Pons (tissue), 1 donor: ENCODE results near the gene PDE6H.

Experiments used
- DNase-seq: peaks from one replicate; pipeline ENCODE4 v3.0.0-alpha.2; 2016; ENCODE audit warnings: low spot score

Gene PDE6H

GRCh38 chr12:14972816-14973215 lies at the start of gene PDE6H:
TSS of gene PDE6H (plus strand) at chr12:14973042. CDS start at chr12:14978013, 4,971 bp downstream.
- no peak for DNase-seq

DNA sequence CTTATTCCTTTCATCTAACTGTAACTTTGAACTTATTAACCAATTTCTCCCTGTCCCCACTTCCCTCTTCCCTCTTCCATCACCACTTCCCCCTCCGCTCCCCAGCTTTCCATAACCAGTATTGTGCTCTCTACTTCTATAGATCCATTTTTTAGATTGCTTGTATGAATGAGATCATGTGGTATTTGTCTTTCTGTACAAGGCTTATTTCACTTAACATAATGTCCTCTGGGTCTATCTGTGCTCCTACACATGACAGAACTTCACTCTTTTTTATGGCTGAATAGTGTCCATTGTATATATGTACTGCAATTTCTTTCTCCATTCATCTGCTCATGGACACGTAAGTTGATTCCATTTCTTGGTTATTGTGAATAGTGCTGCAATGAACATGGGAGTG lies 48.9 kb upstream of the PDE6H start:
- DNase-seq, result no peak

- DNase-seq, result no peak
Measured at GRCh38 chr12:14924541-14924940, 48.3 kb upstream of the PDE6H start.

GRCh38 chr12:14927267-14927666 lies 45.6 kb upstream of the PDE6H start:
- no peak for DNase-seq

- DNase-seq, result no peak
Measured at GRCh38 chr12:14928931-14929330, 43.9 kb upstream of the PDE6H start.

- no peak for DNase-seq
Measured at GRCh38 chr12:14930299-14930698, 42.5 kb upstream of the PDE6H start.

- no peak for DNase-seq
Measured at GRCh38 chr12:14931359-14931758, 41.5 kb upstream of the PDE6H start.

GRCh38 chr12:14931791-14932560 lies 40.9 kb upstream of the PDE6H start:
- DNase-seq, result no peak

DNA sequence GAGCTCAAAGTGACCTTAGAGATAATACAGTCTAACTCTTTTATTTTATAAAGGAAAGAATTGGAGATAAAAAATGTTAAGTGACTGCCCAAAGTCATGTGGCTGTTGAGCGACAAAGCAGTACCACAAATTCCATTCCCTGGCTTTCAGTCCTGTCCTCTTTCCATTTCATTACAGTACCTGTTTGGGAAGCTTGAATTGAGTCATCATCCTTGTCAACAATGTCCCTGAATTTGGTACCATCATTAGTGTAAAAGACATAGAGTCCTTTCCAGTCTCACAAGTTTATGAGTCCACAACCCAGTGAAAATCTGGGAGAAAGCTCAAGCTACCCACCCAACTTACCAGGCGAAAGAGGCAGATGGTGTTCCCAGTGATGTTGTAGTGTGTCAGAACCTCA lies 38.3 kb upstream of the PDE6H start:
- DNase-seq, result no peak

DNA sequence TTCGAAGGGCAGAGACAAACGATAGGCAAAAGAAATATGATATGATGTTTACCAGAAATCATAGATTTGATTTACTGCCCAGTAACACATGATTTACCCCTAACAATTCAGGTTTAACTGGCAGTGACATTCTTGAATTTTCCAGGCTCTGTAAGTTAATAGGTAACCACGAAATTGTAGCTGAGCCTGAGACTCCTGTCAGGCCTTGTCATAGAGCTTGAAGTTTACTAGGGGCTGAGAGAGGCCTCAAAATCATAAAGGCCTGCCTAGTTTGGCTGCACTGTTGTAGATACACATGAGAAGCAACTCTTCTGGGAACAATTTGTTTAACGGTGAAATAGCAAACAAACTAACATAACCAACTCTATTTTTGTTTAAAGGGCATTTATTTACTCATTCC lies 37.8 kb upstream of the PDE6H start:
- DNase-seq, result no peak

- no peak for DNase-seq
Measured at GRCh38 chr12:14936224-14936861, 36.5 kb upstream of the PDE6H start.

DNA sequence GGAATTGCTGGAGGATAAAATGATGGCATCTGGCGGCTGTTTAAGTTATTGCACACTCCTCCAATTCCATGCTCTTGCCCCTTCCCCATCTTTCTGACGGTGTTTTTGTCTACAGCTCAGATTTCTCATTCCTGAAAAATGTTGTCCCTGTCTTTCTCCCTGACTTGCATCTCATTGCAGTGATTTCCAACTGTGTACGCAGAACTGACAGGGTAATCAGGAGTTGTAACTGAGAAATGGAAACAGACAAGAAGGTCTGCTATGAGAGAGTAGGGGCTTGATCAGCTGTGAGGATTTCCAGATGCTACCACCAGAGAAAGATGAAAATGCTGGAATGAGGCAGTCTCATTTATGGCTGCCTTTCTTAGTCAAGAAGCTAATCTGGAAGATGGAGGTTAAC lies 35.8 kb upstream of the PDE6H start:
- no peak for DNase-seq

GRCh38 chr12:14937689-14938088 lies 35.2 kb upstream of the PDE6H start:
- no peak for DNase-seq

- no peak for DNase-seq
Measured at GRCh38 chr12:14938301-14938700, 34.5 kb upstream of the PDE6H start, which contains the start of gene ERP27. TSS of gene ERP27 (minus strand) at chr12:14938537. CDS start at chr12:14938508, 29 bp downstream.

- DNase-seq, result no peak
Measured at GRCh38 chr12:14941369-14941768, 31.5 kb upstream of the PDE6H start.

DNA sequence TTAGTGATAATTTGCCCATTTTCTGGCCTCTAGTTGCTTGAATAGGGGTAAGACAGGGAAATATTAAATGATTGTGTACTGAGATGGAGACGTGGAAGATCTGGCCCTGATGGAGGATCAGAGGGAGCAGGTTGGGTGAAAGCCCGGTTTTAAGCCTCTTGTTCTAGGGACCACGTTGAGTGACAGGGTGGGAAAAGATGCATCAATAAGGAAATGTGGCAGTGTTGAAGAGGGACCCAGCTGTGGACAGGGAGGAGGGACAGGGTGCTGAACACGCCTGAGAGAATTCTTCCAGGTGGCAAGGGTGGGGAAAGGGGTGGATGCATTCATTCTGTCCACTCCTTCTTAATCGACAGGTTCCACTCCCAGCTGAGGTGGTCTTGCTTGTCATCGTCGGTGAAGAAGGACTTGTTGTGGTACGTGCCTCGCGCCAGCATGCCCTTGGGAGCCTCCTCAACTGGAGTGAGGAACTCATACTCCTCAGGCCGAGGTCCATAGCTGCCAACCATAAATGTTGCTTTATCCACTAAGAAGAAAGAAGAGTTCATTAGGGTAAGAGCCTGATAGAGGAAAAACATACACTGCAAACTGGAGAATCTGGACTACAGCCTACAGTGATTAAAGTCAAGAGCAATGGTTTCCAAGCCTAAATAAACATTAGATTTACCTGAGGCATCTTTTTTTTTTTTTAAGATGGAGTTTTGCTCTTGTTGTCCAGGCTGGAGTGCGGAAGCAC lies 30.5 kb upstream of the PDE6H start:
- DNase-seq, result no peak

GRCh38 chr12:14946162-14946561 lies 26.7 kb upstream of the PDE6H start:
- no peak for DNase-seq

- no peak for DNase-seq
Measured at GRCh38 chr12:14946861-14947260, 26.0 kb upstream of the PDE6H start.

DNA sequence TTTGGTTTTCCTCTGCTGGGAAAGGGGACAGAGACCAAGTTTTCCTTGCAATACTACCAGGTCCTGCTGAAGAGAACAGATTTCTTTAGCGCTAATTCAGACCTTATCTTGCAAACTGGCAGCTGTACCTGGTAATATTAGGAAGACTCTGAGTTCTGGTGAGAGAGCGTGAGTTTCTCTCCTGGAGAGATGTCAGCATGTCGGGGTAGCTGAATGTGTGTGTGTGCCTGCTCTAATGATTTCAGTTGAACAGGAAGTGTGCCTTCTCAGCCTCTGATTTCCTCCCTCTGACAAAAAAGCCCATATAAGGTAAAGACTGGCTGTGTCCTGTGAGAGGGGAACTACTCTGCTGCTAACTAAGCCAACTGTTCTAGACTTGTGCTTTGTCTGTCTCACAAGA lies 24.2 kb upstream of the PDE6H start:
- peak; percentile 79 for DNase-seq

GRCh38 chr12:14949631-14950030 lies 23.2 kb upstream of the PDE6H start:
- no peak for DNase-seq

DNA sequence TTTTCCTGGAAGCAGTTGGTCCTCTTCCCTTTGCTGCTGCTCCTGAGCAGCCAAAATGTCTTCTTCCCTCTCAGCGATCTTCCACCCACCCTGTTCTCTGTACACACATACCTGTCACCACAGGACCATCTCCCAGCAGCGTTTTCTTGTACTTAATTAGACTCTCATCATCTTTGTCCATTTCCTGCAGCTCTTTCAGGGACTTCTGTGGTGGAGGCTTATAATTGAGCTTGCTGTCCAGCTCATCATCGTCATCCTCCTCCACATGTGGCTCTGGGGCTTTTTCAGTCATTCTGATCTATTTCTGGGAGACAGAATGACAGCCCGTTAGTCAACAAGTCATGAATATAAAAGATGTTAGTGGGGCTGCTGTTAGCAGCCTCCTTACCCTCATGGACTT lies 22.4 kb upstream of the PDE6H start:
- no peak for DNase-seq

DNA sequence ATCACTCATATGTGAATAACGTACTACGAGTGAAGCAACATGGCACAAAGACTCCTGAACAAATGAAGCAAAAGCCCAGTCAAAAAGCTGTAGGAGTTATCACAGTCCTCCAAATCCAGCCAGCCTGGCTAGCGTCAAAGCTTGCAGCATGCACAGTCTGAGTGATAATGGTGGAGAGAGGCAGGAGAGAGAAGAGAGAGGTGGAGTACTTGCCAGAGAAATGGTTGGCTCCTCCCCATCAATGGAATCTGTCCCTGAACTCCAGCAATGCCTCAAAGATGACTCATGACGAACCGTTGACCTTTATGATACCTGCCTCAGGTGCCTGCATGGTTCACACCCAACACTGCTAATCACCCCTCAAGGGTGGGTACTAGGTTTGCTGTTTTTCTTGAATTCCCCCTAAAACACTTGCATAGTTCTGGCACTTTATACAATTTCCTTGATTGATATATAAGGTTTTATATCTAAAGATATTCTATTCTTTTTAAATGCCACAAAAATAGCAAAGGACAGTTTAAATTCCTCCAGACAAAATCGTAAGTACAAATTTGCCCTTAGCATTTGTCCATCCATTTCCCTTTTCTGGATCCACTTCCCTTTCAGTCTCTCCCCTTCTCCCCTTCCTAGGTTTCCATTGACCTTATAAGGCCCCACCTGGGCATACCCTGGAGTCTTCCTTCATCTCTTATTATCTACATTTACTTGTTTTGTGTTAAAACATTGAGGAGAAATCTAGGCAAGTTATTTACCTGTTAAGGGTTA lies 21.7 kb upstream of the PDE6H start:
- no peak for DNase-seq
